GM12878 (cell line): ENCODE results near the gene ARHGAP32. TPM values are rescaled to one million over a fixed set of nuclear protein-coding genes. Genes with fewer than 3 reads are reported as not detected.

Experiments used
- ATAC-seq: fragments of 200-7000 bp; cut with Tn5 transposase; 3 replicates; pipeline ENCODE4 v1.9.1; 2020; ENCODE audit warnings: mild to moderate bottlenecking, moderate library complexity
- BruUV-seq: library from RNA; stranded (reverse); fragments of 400-500 nt; replicated peaks from 2 replicates; lab custom pipeline; 2021; lab: Mats Ljungman, UMichigan
- CTCF ChIA-PET: fragments of 300-600 bp; sonication (Branson Sonifier 250); formaldehyde crosslinking; extraction: SDS; loops from one replicate; lab custom pipeline; 2021; ENCODE audit warnings: inconsistent platforms; lab: Yijun Ruan, JAX
- POLR2A ChIA-PET: fragments of 350-600 bp; formaldehyde crosslinking; extraction: SDS; loops from one replicate; lab custom pipeline; 2021; ENCODE audit warnings: inconsistent platforms; lab: Charles Lee
- RAD21 ChIA-PET: fragments of 300-600 bp; sonication (Branson Sonifier 250); formaldehyde crosslinking; loops from one replicate; lab custom pipeline; 2023; ENCODE audit warnings: antibody characterized with exemption; ENCODE audit not compliant: unreplicated experiment; lab: Charles Lee
- SMC1A ChIA-PET: fragments of 300-600 bp; sonication (Branson Sonifier 250); formaldehyde crosslinking; loops from one replicate; lab custom pipeline; 2023; ENCODE audit not compliant: unreplicated experiment, uncharacterized antibody; lab: Charles Lee
- DNase-seq: peaks from one replicate; pipeline ENCODE4 v3.0.0-alpha.2; 2011; ENCODE audit warnings: low read depth, low spot score
- FAIRE-seq: peaks from 3 replicates; lab custom pipeline; 2011; peaks lifted over from hg19 to GRCh38; lab: Jason Lieb, UNC
- H2AFZ ChIP-seq: 2 replicates; pipeline ENCODE4 v1.6.0; 2011; ENCODE audit warnings: low read depth, low read length, control low read depth; ENCODE audit not compliant: control insufficient read depth
- H3K27ac ChIP-seq: 2 replicates; pipeline ENCODE4 v1.5.1; 2011; ENCODE audit warnings: control low read depth; ENCODE audit not compliant: control insufficient read depth, insufficient read depth
- H3K27me3 ChIP-seq, 2 experiments: replicated peaks in 1 of 2; 2 replicates each; pipeline versions ENCODE4 v1.6.0 to v1.6.1; 2011; ENCODE audit warnings: low read length in 1 of 2; ENCODE audit not compliant: control insufficient read depth in 2 of 2, insufficient read depth in 2 of 2
- H3K36me3 ChIP-seq, 2 experiments: 2 replicates each; pipeline ENCODE4 v1.5.1; 2011; ENCODE audit warnings: low read length in 1 of 2; ENCODE audit not compliant: control insufficient read depth in 2 of 2, insufficient read depth in 2 of 2
- H3K4me1 ChIP-seq: 2 replicates; pipeline ENCODE4 v1.6.1; 2011; ENCODE audit warnings: mild to moderate bottlenecking, low read length, moderate library complexity, mixed read lengths; ENCODE audit not compliant: control insufficient read depth, insufficient read depth
- H3K4me2 ChIP-seq: 2 replicates; pipeline ENCODE4 v1.6.0; 2011; ENCODE audit warnings: control low read depth; ENCODE audit not compliant: control insufficient read depth, insufficient read depth
- H3K4me3 ChIP-seq: fragments of 200-600 bp; sonication (generic); 2 replicates; pipeline ENCODE4 v1.5.1; 2016
- H3K79me2 ChIP-seq: 2 replicates; pipeline ENCODE4 v1.6.0; 2011; ENCODE audit warnings: low read length; ENCODE audit not compliant: control insufficient read depth, insufficient read depth
- H3K9ac ChIP-seq: 2 replicates; pipeline ENCODE4 v1.8.0; 2011; ENCODE audit warnings: low read length, control low read depth, mixed read lengths; ENCODE audit not compliant: control insufficient read depth, insufficient read depth
- H3K9me3 ChIP-seq: replicated peaks from 3 replicates; pipeline ENCODE4 v1.5.1; 2011; ENCODE audit warnings: mild to moderate bottlenecking, low read length; ENCODE audit not compliant: control insufficient read depth, insufficient read depth
- H4K20me1 ChIP-seq: 2 replicates; pipeline ENCODE4 v1.6.0; 2011; ENCODE audit not compliant: control insufficient read depth, insufficient read depth
- BHLHE40 ChIP-seq, 2 experiments: fragments of 450-650 bp in 1 of 2; IDR thresholded peaks; 2 replicates each; pipeline ENCODE4 v1.6.1; 2011 to 2017; ENCODE audit warnings: low read depth in 2 of 2, borderline replicate concordance in 1 of 2, improper control_type of control experiment in 1 of 2, low read length in 1 of 2, mild to moderate bottlenecking in 1 of 2
- CEBPB ChIP-seq, 2 experiments: fragments of 150-350 bp in 1 of 2; IDR thresholded peaks; 2 replicates each; pipeline ENCODE4 v1.6.1; 2012 to 2014; ENCODE audit warnings: low read depth in 2 of 2, low read length in 2 of 2, borderline replicate concordance in 1 of 2, inconsistent platforms in 1 of 2
- HSF1 ChIP-seq: fragments of 150-350 bp; IDR thresholded peaks from 2 replicates; pipeline ENCODE4 v1.6.1; 2014; ENCODE audit warnings: mild to moderate bottlenecking, low read depth, low read length
- JUND ChIP-seq: IDR thresholded peaks from 2 replicates; pipeline ENCODE4 v1.6.1; 2012; ENCODE audit warnings: low read depth, mild to moderate bottlenecking, low read length, improper control_type of control experiment, moderate library complexity
- MTA3 ChIP-seq: IDR thresholded peaks from 2 replicates; pipeline ENCODE4 v1.6.1; 2012; ENCODE audit warnings: low read length, inconsistent platforms, borderline replicate concordance
- NRF1 ChIP-seq: conservative IDR thresholded peaks from 2 replicates; pipeline ENCODE4 v1.6.1; 2011; ENCODE audit warnings: mild to moderate bottlenecking, low read depth, low read length, improper control_type of control experiment
- POU2F2 ChIP-seq: IDR thresholded peaks from 3 replicates; pipeline ENCODE4 v1.6.1; 2011; ENCODE audit warnings: low read depth, mild to moderate bottlenecking, low read length, borderline replicate concordance
- SIX5 ChIP-seq: IDR thresholded peaks from 2 replicates; pipeline ENCODE4 v1.6.1; 2011; ENCODE audit warnings: mild to moderate bottlenecking, low read depth, low read length, moderate library complexity; ENCODE audit not compliant: severe bottlenecking
- SREBF1 ChIP-seq: IDR thresholded peaks from 2 replicates; pipeline ENCODE4 v1.6.1; 2012; ENCODE audit warnings: mild to moderate bottlenecking, low read length
- TAF1 ChIP-seq: IDR thresholded peaks from 2 replicates; pipeline ENCODE4 v1.6.1; 2011; ENCODE audit warnings: mild to moderate bottlenecking, low read depth, low read length, borderline replicate concordance
- ZBTB40 ChIP-seq: fragments of 450-650 bp; IDR thresholded peaks from 2 replicates; pipeline ENCODE4 v1.6.1; 2016; ENCODE audit warnings: mild to moderate bottlenecking, moderate library complexity, borderline replicate concordance
- WGBS: methylation state at CpG from one replicate; pipeline ENCODE4 v1.1.6; 2016; ENCODE audit warnings: low lambda C conversion rate; ENCODE audit not compliant: insufficient replicate concordance, insufficient coverage; ENCODE audit errors: missing lambda C conversion rate; 5-methylcytosine and 5-hydroxymethylcytosine counted together
- in situ Hi-C: fragments of 300-500 bp; cut with MboI; formaldehyde crosslinking; loops from 9 replicates; pipeline ENCODE4 v1.14.3; 2018; ENCODE audit warnings: mixed read lengths
- intact Hi-C: fragments of 100-400 bp; cut with micrococcal nuclease; formaldehyde crosslinking; loops from one replicate; pipeline ENCODE4 v1.14.2; 2022; ENCODE audit not compliant: unreplicated experiment
- polyA plus RNA-seq, 11 experiments: library from polyadenylated mRNA; depleted of rRNA in 4 of 11; unstranded in 6 of 11; stranded (reverse) in 5 of 11; fragments of >200 nt; fragmentation: Nextera tagmentation in 4 of 11; fragmentation: Illumina TruSeq in 1 of 11; extraction: Ambion mirVana in 4 of 11; extraction: Trizol in 1 of 11; gene quantifications; 1 replicate in 1 of 11; 2 replicates in 10 of 11; pipeline versions ENCODE4 v1.2.1 to v1.2.3, GENCODE V29; 2011 to 2016; ENCODE audit warnings: inconsistent platforms in 2 of 11, missing spikeins in 2 of 11, low read depth in 1 of 11
- total RNA-seq, 4 experiments: library from RNA; depleted of rRNA in 3 of 4; stranded (reverse); fragments of >200 nt in 3 of 4; fragmentation: Illumina TruSeq in 1 of 4; extraction: Trizol in 1 of 4; gene quantifications; 2 replicates each; pipeline versions ENCODE4 v1.2.1 to v1.2.3, GENCODE V29; 2013 to 2021

The ARHGAP32 gene
- total and polyA plus RNA-seq, 10 of the 15 experiments (the other 5 are each of a cell fraction or from before 2014, with no cell fraction given) = under 0.01 to 0.46 (median 0.12) TPM; not detected in 1

- TF ChIP-seq ZBTB40 = no peak
- no peak for TF ChIP-seq POU2F2
- no peak for TF ChIP-seq BHLHE40 (IDR thresholded peaks at IDR 0.05; ENCODE audit: borderline replicate concordance in 1 of 2, low read depth in 2 of 2, low read length in 1 of 2)
- no peak for TF ChIP-seq MTA3
- no peak for TF ChIP-seq SIX5
- TF ChIP-seq HSF1 = no peak
- no peak for TF ChIP-seq NRF1
Observed at GRCh38 chr11:129067454-129067853, 124.7 kb downstream of the ARHGAP32 start (continued).

DNA sequence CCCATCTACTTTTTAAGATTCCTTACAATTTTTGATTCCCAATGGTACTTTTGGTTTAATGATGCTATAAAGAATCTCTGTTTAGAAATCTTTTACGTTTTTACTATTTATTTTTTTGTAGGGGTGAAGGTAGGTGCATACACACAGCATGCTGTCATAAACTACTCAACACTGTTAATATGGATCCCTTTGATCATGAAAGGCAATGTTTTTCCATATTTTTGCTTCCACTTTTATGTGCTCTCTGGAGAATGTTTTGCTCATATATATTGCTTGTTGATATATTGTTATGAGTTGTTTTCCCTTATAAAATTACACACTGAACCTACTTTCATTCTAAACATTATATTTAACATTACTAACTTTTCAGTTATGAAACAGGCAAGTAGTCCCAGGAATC, 125.9 kb downstream of the ARHGAP32 start:
- Histone ChIP-seq H3K4me2 (no peak overlapping the region), H3K27me3 (no peaks in the 10 kb centered on the region), H2AFZ (no peak overlapping the region), H3K79me2 (no peaks in the 10 kb centered on the region), H3K9me3 (no peaks in the 10 kb centered on the region), H3K36me3 (no peaks in the 10 kb centered on the region), H3K4me1 (no peaks in the 10 kb centered on the region), H4K20me1 (no peaks in the 10 kb centered on the region), H3K9ac (no peak overlapping the region), H3K27ac (no peak overlapping the region), H3K4me3 (no peak overlapping the region)
- ChIA-PET POLR2A (no interaction called here), RAD21 (no interaction called here), CTCF (no interaction called here), SMC1A (no interaction called here)
- FAIRE-seq = no peak
- BruUV-seq = no TSS peak
- 0% methylated on average over 1 of the region's 1 CpG for WGBS
- intact Hi-C loops (no loop called here), in situ Hi-C loops (no loop called here)
- no peak for DNase-seq
- no peak for ATAC-seq
- TF ChIP-seq SREBF1 = no peak
- TF ChIP-seq JUND = no peak
- TF ChIP-seq CEBPB (IDR thresholded peaks at IDR 0.05; ENCODE audit: borderline replicate concordance in 1 of 2, low read depth in 2 of 2, low read length in 2 of 2) = no peak
- TF ChIP-seq SIX5 = no peak
- no peak for TF ChIP-seq HSF1
- TF ChIP-seq TAF1 = no peak
